Jurkat, Clone E6-1 (cell line): Measurements from ENCODE around the gene NLGN1.
A peak's percentile ranks its signal among the peaks of the same experiment; 100 is the strongest.
"Not testable (repeated sequence)": the region's sequence is repeated elsewhere in the genome, so short reads cannot be mapped to it uniquely, and the experiment has no call there.

Experiments
- DNase-seq: peaks from one replicate; pipeline ENCODE4 v3.0.0-alpha.2; 2011; ENCODE audit warnings: low read depth, low spot score
- H3K4me3 ChIP-seq: 2 replicates; pipeline ENCODE4 v1.5.1; 2011; ENCODE audit warnings: mild to moderate bottlenecking, low read length, control low read depth, moderate library complexity

The NLGN1 gene

GRCh38 chr3:173545590-173545989 is 148.0 kb downstream of the NLGN1 start:
- not testable (repeated sequence) for DNase-seq, H3K4me3 ChIP-seq

GRCh38 chr3:173547070-173547469 is 149.5 kb downstream of the NLGN1 start:
- no peak overlapping the region for H3K4me3 ChIP-seq
- DNase-seq, result no peak

GRCh38 chr3:173548261-173548660 is 150.7 kb downstream of the NLGN1 start:
- H3K4me3 ChIP-seq, result no peak overlapping the region
- DNase-seq, result no peak

- H3K4me3 ChIP-seq, result no peak overlapping the region
- DNase-seq, result no peak
Observed at GRCh38 chr3:173552526-173552925, 155.0 kb downstream of the NLGN1 start.

GRCh38 chr3:173553635-173554280 is 156.2 kb downstream of the NLGN1 start:
- peak; percentile 8 for DNase-seq
- H3K4me3 ChIP-seq, result no peak overlapping the region

- H3K4me3 ChIP-seq, result no peak overlapping the region
- DNase-seq, result no peak
Observed at GRCh38 chr3:173556546-173556945, 159.0 kb downstream of the NLGN1 start.

GRCh38 chr3:173567997-173568396 is 170.5 kb downstream of the NLGN1 start:
- DNase-seq, result no peak
- H3K4me3 ChIP-seq, result no peak overlapping the region

GRCh38 chr3:173568623-173569022 is 171.1 kb downstream of the NLGN1 start:
- DNase-seq, result no peak
- H3K4me3 ChIP-seq, result no peak overlapping the region

GRCh38 chr3:173583496-173583895 is 186.0 kb downstream of the NLGN1 start:
- no peak for DNase-seq
- H3K4me3 ChIP-seq, result no peak overlapping the region

- DNase-seq, result peak; percentile 18
Observed at GRCh38 chr3:173584093-173584837, 186.7 kb downstream of the NLGN1 start.

GRCh38 chr3:173584838-173585831 is 187.6 kb downstream of the NLGN1 start:
- DNase-seq, result no peak
- no peak overlapping the region for H3K4me3 ChIP-seq

More at GRCh38 chr3:173584093-173584837, 186.7 kb downstream of the NLGN1 start:
- no peak overlapping the region for H3K4me3 ChIP-seq

GRCh38 chr3:173586166-173586565 is 188.6 kb downstream of the NLGN1 start:
- DNase-seq, result no peak
- H3K4me3 ChIP-seq, result no peak overlapping the region

GRCh38 chr3:173587055-173587454 is 189.5 kb downstream of the NLGN1 start:
- DNase-seq, result no peak
- no peak overlapping the region for H3K4me3 ChIP-seq

- no peak overlapping the region for H3K4me3 ChIP-seq
- DNase-seq, result no peak
Observed at GRCh38 chr3:173588556-173588955, 191.0 kb downstream of the NLGN1 start.

GRCh38 chr3:173589116-173589515 is 191.6 kb downstream of the NLGN1 start:
- H3K4me3 ChIP-seq, result no peak overlapping the region
- DNase-seq, result no peak

- H3K4me3 ChIP-seq, result no peak overlapping the region
- no peak for DNase-seq
Observed at GRCh38 chr3:173591401-173591800, 193.9 kb downstream of the NLGN1 start.

- not testable (repeated sequence) for DNase-seq, H3K4me3 ChIP-seq
Observed at GRCh38 chr3:173594881-173595280, 197.3 kb downstream of the NLGN1 start.

GRCh38 chr3:173599673-173600072 is 202.1 kb downstream of the NLGN1 start:
- no peak for DNase-seq
- no peak overlapping the region for H3K4me3 ChIP-seq

- H3K4me3 ChIP-seq, result no peak overlapping the region
- no peak for DNase-seq
Observed at GRCh38 chr3:173614522-173614921, 217.0 kb downstream of the NLGN1 start.

- no peak overlapping the region for H3K4me3 ChIP-seq
- no peak for DNase-seq
Observed at GRCh38 chr3:173615661-173616060, 218.1 kb downstream of the NLGN1 start.
